Activated naive CD8-positive, alpha-beta T cell treated with anti-CD3 and anti-CD28 coated beads, Interleukin-2, amount 10 ng/mL, durations not matched to agents 7 days and 5 days (primary cell): ENCODE results near the gene FAM89A. TPM values are rescaled to one million over a fixed set of nuclear protein-coding genes. Genes with fewer than 3 reads are reported as not detected.

ENCODE experiments used
- ATAC-seq: fragments of 150-1000 bp; cut with Tn5 transposase; one replicate; pipeline ENCODE4 v1.10.0; 2021; ENCODE audit warnings: low read depth, moderate library complexity
- POLR2A ChIA-PET: fragments of 350-600 bp; sonication (Branson Sonifier 250); formaldehyde crosslinking; loops from one replicate; lab custom pipeline; 2021; ENCODE audit warnings: antibody characterized with exemption; lab: Charles Lee
- DNase-seq: peaks from one replicate; pipeline ENCODE4 v3.0.0; 2021
- H3K27ac Mint-ChIP-seq: one replicate; pipeline ENCODE4 v1.8.0; 2022; ENCODE audit warnings: mild to moderate bottlenecking, mixed read lengths
- H3K27me3 Mint-ChIP-seq: one replicate; pipeline ENCODE4 v1.8.0; 2022; ENCODE audit warnings: mild to moderate bottlenecking, moderate library complexity, mixed read lengths
- H3K36me3 Mint-ChIP-seq: one replicate; pipeline ENCODE4 v1.8.0; 2021; ENCODE audit warnings: mild to moderate bottlenecking, mixed read lengths
- H3K4me1 Mint-ChIP-seq: one replicate; pipeline ENCODE4 v1.8.0; 2021; ENCODE audit warnings: mixed read lengths
- H3K4me3 Mint-ChIP-seq: one replicate; pipeline ENCODE4 v1.8.0; 2022; ENCODE audit warnings: mild to moderate bottlenecking, moderate library complexity, mixed read lengths
- H3K9me3 Mint-ChIP-seq: one replicate; pipeline ENCODE4 v1.8.0; 2021; ENCODE audit warnings: mixed read lengths
- total RNA-seq, 2 experiments: library from RNA; stranded (reverse); gene quantifications; one replicate each; pipeline ENCODE4 v1.2.3, GENCODE V29; 2021

The FAM89A gene
- total RNA-seq, result 1 to 10 TPM; 6.7 to 7.6 TPM

DNA sequence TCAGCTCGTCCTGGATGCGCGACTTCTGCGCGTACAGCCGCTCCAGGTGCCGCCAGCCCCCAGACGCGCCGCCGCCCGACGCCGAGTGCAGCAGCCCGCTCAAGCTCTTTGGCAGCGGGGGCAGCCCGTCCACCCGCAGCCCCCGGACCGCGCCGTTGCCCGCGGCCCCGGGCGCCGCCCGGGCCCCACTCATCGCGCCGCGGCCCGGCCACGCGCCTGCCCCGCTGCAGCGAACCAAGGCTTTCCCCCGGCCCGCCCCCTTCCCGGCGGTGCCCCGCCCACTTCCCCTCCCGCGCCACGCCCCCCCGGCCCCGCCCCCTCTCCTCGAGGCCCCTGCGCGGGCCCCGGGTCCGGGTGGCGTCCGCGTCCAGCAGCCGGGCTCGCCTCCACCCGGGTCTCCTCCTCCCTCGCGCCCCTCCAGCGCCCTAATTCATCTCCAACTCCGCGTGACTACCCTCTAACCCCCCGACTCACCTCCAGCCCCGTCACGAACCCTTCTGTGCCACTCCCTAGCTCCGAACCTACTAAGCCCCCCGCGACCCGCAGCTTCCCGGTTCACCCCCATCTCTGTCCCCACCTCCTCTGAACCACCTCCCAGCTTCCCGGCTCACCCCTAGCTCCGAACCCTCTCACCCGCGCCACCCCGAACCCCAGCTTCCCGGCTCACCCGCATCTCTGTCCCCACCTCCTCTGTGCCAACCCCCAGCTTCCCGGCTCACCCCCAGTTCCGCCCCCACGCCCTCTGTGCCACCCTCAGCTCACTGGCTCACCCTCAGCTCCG, at the start of gene FAM89A:
Gene FAM89A (minus strand): TSS at position 236 of the 781 bp plus-strand sequence. CDS start 43 bp downstream, at position 193.
- Mint-ChIP-seq H3K4me3 (peak within 1 kb of the TSS; percentile 83), H3K27me3 (peaks cover 20% of the 10 kb centered on the region), H3K27ac (peak within 1 kb of the TSS; percentile 47), H3K4me1 (peaks cover 20% of the 10 kb centered on the region), H3K36me3 (peaks cover 2% of the 10 kb centered on the region), H3K9me3 (no peaks in the 10 kb centered on the region)
- POLR2A ChIA-PET, result interaction anchor here (0.6 to 3.5 kb wide), 4 partner anchors 13 to 210 kb away, joined by 3 to 14 read pairs (median 8); partner anchors contain the start of genes ARV1 and TTC13
- peak; percentile 71 for ATAC-seq
- DNase-seq, result peak; percentile 82

DNA sequence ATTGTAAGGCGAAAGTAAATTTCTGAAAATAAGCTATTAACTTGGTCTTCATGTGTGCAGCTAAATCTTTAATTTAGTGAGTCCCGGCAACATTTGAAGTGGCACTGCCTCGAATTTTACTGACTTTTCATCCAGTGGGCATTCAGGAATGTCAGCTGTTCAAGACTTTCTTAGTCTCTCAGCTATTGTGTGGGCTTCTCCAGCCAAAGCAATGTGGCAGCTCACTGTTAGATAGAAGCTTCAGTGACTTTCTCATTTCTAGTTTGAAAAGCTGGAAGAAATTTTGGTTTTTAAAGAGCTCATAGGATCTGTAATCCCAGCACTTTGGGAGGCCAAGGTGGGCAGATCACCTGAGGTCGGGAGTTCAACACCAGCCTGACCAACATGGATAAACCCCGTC, 44.3 kb upstream of the FAM89A start:
- no peaks in the 10 kb centered on the region for H3K9me3 Mint-ChIP-seq
- DNase-seq (no peak), ATAC-seq (no peak)
- POLR2A ChIA-PET, result no interaction called here
- H3K4me1 Mint-ChIP-seq, result no peaks in the 10 kb centered on the region
- no peaks in the 10 kb centered on the region for H3K36me3 Mint-ChIP-seq
- no peak overlapping the region for H3K4me3 Mint-ChIP-seq
- peak overlapping the region; percentile 33 for H3K27ac Mint-ChIP-seq
- peaks cover 21% of the 10 kb centered on the region for H3K27me3 Mint-ChIP-seq

DNA sequence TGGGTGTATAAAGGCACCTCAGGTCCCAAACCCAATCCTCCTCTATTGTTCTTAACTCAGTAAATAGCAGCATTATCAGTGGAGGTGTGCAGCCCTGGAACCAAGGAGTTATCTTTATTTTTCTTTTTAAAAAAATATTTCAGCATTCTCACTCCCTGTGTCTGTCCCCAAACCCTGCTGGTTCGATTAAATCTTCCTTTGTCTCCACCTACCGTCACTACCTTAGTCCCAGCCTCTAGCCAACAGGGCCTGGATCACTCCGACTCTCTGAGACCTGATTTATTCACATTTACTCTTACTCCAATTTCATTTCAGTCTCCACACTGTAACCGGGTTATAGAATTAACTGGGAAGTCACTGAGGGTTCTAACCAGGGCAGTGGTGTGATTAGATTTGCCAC, 39.1 kb upstream of the FAM89A start:
- H3K36me3 Mint-ChIP-seq, result no peaks in the 10 kb centered on the region
- no peaks in the 10 kb centered on the region for H3K4me1 Mint-ChIP-seq
- no peak overlapping the region for H3K4me3 Mint-ChIP-seq
- no peak for DNase-seq
- POLR2A ChIA-PET, result no interaction called here
- H3K27me3 Mint-ChIP-seq, result peaks cover 4% of the 10 kb centered on the region
- ATAC-seq, result no peak
- no peak overlapping the region for H3K27ac Mint-ChIP-seq
- H3K9me3 Mint-ChIP-seq, result no peaks in the 10 kb centered on the region

DNA sequence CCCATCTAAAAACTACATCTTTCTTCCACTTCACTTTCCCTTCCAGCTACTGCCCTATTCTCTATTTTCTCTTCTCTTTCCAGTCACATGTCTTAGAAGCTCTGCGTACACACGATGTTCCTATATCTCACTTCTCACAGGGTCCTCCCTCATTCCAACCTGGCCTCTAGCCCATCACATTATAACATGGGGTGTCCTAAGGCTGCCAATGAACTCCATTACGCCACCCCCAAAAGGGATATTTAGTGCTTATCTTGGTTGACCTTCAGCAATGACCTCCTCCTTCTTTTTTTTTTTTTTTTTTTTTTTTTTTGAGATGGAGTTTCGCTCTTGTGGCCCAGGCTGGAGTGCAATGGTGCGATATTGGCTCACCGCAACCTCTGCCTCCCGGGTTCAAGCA, 38.2 kb upstream of the FAM89A start:
- Mint-ChIP-seq H3K27me3 (peaks cover 4% of the 10 kb centered on the region), H3K36me3 (no peaks in the 10 kb centered on the region), H3K4me3 (no peak overlapping the region), H3K27ac (no peak overlapping the region), H3K9me3 (no peaks in the 10 kb centered on the region), H3K4me1 (no peaks in the 10 kb centered on the region)
- ATAC-seq (no peak), DNase-seq (no peak)
- POLR2A ChIA-PET, result interaction anchor here (0.7 kb wide), 1 partner anchor 1016 kb away, joined by 7 read pairs; no protein-coding TSS in a partner anchor

DNA sequence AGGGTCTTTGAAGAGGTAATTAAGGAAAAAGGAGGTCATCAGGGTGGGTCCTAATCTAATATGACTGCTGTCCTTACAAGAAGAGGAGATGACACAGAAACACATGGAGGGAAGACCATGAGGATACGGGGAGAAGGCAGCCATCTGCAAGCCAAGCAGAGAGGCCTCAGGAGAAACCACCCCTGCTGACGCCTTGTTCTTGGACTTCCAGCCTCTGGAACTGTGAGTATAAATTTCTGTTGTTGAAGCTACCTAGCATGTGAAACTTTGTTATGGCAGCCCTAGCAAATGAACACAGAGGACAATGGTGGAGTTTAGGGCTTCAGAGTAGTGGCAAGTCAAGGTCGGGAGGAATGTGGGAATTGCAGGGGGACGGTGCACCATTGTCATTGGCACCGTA, 36.7 kb upstream of the FAM89A start:
- POLR2A ChIA-PET, result no interaction called here
- H3K9me3 Mint-ChIP-seq, result no peaks in the 10 kb centered on the region
- no peak overlapping the region for H3K27ac Mint-ChIP-seq
- H3K36me3 Mint-ChIP-seq, result no peaks in the 10 kb centered on the region
- peaks cover 7% of the 10 kb centered on the region for H3K27me3 Mint-ChIP-seq
- no peaks in the 10 kb centered on the region for H3K4me1 Mint-ChIP-seq
- ATAC-seq (no peak), DNase-seq (no peak)
- no peak overlapping the region for H3K4me3 Mint-ChIP-seq

DNA sequence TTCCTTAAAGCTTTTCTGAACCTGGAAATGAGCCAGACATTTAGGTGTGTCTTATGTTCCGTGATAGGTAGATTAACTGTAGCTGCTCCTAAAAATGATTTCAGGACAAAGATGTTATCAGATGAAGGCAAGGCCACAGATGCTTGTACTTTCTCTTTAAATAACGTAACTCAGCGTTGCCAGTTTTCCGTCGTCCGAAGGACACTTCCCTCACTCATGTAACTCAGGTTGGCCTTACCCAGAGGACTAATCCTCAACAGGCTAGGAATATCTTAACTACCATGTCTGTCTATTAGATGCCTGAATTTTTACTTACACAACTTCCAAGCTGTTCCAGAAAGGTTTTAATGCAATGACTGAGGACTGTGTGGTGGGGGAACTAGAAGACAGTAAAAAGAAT, 35.4 kb upstream of the FAM89A start:
- H3K27ac Mint-ChIP-seq, result no peak overlapping the region
- no peak overlapping the region for H3K4me3 Mint-ChIP-seq
- H3K27me3 Mint-ChIP-seq, result peaks cover 7% of the 10 kb centered on the region
- no peaks in the 10 kb centered on the region for H3K4me1 Mint-ChIP-seq
- no peak for ATAC-seq
- H3K36me3 Mint-ChIP-seq, result no peaks in the 10 kb centered on the region
- POLR2A ChIA-PET, result no interaction called here
- H3K9me3 Mint-ChIP-seq, result no peaks in the 10 kb centered on the region
- DNase-seq, result no peak

DNA sequence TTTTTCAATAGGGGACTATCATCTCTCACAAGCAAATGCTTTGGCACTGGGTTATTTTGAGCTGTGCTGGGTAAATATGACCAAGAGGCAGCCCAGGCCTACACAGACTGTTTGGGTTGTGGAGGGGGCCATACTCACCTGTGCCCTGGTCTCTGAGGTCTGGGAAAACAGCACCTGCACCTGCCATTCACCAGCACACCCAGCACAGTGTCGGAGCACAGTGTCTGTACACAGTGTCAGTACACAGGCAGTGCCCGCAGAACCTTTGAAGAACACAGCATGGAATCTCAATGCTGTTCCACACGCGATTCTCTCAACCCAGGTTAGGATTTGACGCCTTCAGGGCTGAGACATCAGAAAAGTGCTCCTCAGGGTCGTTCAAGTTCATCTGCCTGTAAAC, 35.0 kb upstream of the FAM89A start:
- Mint-ChIP-seq H3K4me3 (no peak overlapping the region), H3K4me1 (no peaks in the 10 kb centered on the region), H3K36me3 (no peaks in the 10 kb centered on the region), H3K9me3 (no peaks in the 10 kb centered on the region), H3K27me3 (peaks cover 8% of the 10 kb centered on the region), H3K27ac (no peak overlapping the region)
- ATAC-seq, result no peak
- no peak for DNase-seq
- POLR2A ChIA-PET, result no interaction called here

DNA sequence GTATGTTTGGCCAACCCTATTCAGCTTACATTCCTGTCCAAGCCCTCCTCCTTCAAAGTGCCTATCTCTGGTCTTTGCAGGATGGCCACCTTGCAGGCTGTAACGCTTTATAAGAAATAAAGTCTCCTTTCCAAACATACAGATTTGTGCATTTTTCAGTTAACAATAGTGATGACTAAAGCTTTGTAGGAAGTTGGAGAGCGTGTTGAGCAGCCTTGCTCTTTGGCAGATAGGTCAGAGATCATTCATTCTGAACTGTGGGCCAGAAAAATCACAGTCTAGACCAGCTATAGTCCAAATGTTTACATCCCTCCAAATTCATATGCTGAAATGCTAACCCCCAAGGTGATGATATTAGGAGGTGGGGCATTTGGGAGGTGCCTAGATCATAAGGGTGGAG, 34.0 kb upstream of the FAM89A start:
- DNase-seq (no peak), ATAC-seq (no peak)
- Mint-ChIP-seq H3K4me1 (no peaks in the 10 kb centered on the region), H3K27ac (no peak overlapping the region), H3K27me3 (peaks cover 9% of the 10 kb centered on the region), H3K36me3 (no peaks in the 10 kb centered on the region), H3K9me3 (no peaks in the 10 kb centered on the region), H3K4me3 (no peak overlapping the region)
- POLR2A ChIA-PET, result no interaction called here

DNA sequence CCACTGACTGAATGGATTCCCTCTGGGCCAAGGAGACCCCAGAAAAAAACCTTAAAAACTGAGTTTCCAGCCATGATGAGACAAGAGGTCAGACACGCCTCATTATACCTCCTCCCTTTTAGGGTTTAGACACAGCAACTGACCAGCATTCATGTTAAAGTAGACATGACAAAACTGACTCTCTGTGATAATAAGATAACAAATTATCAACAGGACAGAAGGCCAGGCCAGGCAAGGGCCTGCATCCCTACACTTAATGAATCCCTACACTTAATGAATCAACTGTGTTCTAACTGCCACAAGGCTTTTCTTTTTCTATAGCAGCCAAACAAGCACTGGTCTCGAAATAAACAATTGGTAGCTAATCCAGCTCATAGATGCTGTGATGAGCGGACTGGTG, 33.3 kb upstream of the FAM89A start:
- Mint-ChIP-seq H3K36me3 (no peaks in the 10 kb centered on the region), H3K4me3 (no peak overlapping the region), H3K27ac (no peak overlapping the region), H3K27me3 (peaks cover 7% of the 10 kb centered on the region), H3K9me3 (no peaks in the 10 kb centered on the region), H3K4me1 (no peaks in the 10 kb centered on the region)
- POLR2A ChIA-PET, result no interaction called here
- ATAC-seq (no peak), DNase-seq (no peak)

DNA sequence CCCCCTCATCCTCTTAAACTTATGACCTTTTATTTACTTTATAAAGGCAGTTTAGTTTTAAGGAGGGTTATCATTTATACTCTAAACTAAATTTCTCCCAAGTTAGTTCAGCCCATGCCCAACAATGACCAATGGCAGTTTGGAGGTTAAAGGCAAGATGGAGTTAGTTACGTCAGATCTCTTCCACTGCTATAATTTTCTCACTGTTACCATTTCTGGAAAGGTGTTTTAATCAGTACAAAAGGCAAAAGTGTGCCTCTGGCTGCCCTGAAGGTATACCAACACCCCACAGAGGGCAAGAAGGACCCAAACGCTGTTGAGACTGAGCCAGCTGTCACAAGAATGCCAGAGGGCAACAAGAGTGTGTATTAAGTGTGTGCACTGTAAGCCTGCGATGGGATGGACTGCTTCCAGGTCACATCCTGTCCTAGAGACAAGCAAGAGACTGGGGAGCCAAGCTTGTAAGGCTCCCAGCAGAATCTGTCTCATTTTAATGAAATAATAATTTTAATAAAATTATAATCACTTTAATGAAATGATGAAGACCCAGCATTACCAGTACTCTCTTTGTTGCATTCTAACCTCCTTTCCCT, 32.5 kb upstream of the FAM89A start:
- POLR2A ChIA-PET, result no interaction called here
- Mint-ChIP-seq H3K4me3 (no peak overlapping the region), H3K36me3 (no peaks in the 10 kb centered on the region), H3K4me1 (no peaks in the 10 kb centered on the region), H3K9me3 (no peaks in the 10 kb centered on the region), H3K27me3 (peaks cover 7% of the 10 kb centered on the region), H3K27ac (no peak overlapping the region)
- ATAC-seq (no peak), DNase-seq (no peak)

DNA sequence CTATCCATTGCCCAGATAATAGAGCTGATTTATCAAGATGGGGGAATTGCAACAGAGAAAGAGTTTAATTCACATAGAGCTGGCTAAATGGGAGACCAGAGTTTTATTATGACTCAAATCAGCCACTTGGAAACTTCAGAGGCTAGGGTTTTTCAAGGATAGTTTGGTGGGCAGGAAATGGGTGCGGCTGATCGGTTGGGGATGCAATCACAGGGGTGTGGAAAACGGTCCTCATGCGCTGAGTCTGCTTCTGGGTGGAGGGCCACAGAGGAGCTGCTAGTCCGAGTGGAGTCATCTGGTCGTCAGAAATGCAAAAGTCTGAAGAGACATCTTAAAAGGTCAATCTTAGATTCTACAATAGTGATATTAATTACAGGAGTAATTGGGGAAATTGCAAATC, 32.0 kb upstream of the FAM89A start:
- no peak overlapping the region for H3K27ac Mint-ChIP-seq
- ATAC-seq (no peak), DNase-seq (no peak)
- no peaks in the 10 kb centered on the region for H3K9me3 Mint-ChIP-seq
- H3K36me3 Mint-ChIP-seq, result no peaks in the 10 kb centered on the region
- no peak overlapping the region for H3K4me3 Mint-ChIP-seq
- H3K4me1 Mint-ChIP-seq, result no peaks in the 10 kb centered on the region
- POLR2A ChIA-PET, result no interaction called here
- peaks cover 5% of the 10 kb centered on the region for H3K27me3 Mint-ChIP-seq

DNA sequence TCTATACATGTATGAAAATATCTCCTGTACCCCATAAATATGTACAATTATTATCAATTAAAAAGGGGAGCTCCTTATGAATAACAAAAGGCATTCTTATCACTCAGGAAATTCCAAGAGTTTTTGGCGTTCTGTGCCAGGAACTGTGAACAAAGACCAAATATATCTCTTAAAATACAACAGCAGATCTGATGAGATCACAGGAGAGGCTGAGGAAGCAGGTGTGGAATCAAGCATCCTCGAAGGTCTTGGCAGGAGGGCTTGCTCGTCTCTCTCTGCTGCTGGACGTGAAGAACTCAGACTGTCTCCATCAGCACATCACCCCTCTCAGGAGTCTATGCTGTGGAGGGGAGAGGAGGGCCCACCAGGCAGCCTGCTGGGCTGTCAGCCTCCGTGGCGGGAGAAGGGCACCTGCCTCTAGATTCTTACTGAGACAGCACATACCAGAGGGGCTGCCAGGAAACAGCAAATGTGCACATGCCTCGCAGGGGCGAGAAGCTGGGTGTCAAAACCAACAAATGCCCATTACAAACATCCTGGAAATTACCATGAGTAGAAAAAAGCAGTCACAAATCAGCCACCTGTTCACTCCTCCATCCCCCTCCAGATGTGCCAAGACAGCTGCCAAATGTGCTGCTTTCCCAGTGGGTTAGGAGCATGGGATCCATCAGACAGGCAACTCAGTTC, 30.8 kb upstream of the FAM89A start:
- no peak for ATAC-seq
- H3K9me3 Mint-ChIP-seq, result no peaks in the 10 kb centered on the region
- no peak overlapping the region for H3K4me3 Mint-ChIP-seq
- H3K27me3 Mint-ChIP-seq, result peaks cover 5% of the 10 kb centered on the region
- no peak for DNase-seq
- H3K36me3 Mint-ChIP-seq, result no peaks in the 10 kb centered on the region
- POLR2A ChIA-PET, result no interaction called here
- no peak overlapping the region for H3K27ac Mint-ChIP-seq
- no peaks in the 10 kb centered on the region for H3K4me1 Mint-ChIP-seq

DNA sequence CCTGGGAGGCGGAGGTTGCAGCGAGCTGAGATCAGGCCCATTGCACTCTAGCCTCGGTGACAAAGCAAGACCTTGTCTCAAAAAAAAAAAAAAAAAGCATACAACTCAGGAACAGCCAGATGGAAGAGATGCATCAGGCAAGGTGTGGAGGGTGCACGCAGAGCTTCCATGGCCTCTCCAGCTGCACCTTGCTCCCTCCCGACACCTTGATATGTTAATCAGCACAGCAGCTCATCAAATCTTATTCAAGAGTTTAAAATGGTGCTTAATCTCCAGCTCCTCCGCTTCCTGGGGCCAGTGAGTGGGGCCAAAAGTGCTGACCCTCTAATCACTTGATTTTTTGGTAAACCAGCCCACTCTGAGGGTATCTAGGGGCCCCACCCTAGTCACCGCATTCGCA, 29.3 kb upstream of the FAM89A start:
- Mint-ChIP-seq H3K4me1 (no peaks in the 10 kb centered on the region), H3K36me3 (no peaks in the 10 kb centered on the region), H3K27ac (no peak overlapping the region), H3K27me3 (peaks cover 5% of the 10 kb centered on the region), H3K4me3 (no peak overlapping the region), H3K9me3 (no peaks in the 10 kb centered on the region)
- ATAC-seq, result no peak
- POLR2A ChIA-PET, result interaction anchor here (0.6 kb wide), 1 partner anchor 96 kb away, joined by 4 read pairs; no protein-coding TSS in a partner anchor
- no peak for DNase-seq
